K562 (cell line): ENCODE results near the gene PNRC2.
"Not testable (repeated sequence)": the region's sequence is repeated elsewhere in the genome, so short reads cannot be mapped to it uniquely, and the experiment has no call there.

ENCODE experiments used
- FOSL1 ChIP-seq: fragments of 200-800 bp; sonication (Bioruptor generic); conservative IDR thresholded peaks from 2 replicates; pipeline ENCODE4 v1.6.1; 2016; ENCODE audit warnings: missing genetic modification characterization, missing compliant biosample characterization
- FOXK1 ChIP-seq: sonication (generic); formaldehyde crosslinking; IDR thresholded peaks from 2 replicates; pipeline ENCODE4 v1.8.0; 2022; ENCODE audit warnings: missing genetic modification reagents, mild to moderate bottlenecking, borderline replicate concordance
- POLR2AphosphoS2 ChIP-seq: IDR thresholded peaks from 2 replicates; pipeline ENCODE4 v1.6.1; 2012; ENCODE audit warnings: low read length, improper control_type of control experiment
- SMAD1 ChIP-seq: fragments of 150-350 bp; IDR thresholded peaks from 2 replicates; pipeline ENCODE4 v1.6.1; 2014; ENCODE audit warnings: low read length, low read depth; ENCODE audit not compliant: partially characterized antibody
- SRSF9 ChIP-seq: fragments of 200-400 bp; formaldehyde crosslinking; IDR thresholded peaks from 2 replicates; pipeline ENCODE4 v1.6.1; 2017; ENCODE audit warnings: low read depth, low read length, borderline replicate concordance
- ZNF217 ChIP-seq: sonication (generic); formaldehyde crosslinking; IDR thresholded peaks from 2 replicates; pipeline ENCODE4 v1.8.0; 2022; ENCODE audit warnings: mild to moderate bottlenecking, missing genetic modification reagents
- TF ChIP-seq, protein P1 (sequence below), 3 experiments: IDR thresholded peaks in 2 of 3; conservative IDR thresholded peaks in 1 of 3; 2 replicates each; pipeline ENCODE4 v1.5.1; 2011 to 2012; ENCODE audit warnings: low read length in 3 of 3, mild to moderate bottlenecking in 3 of 3, control low read depth in 2 of 3, improper control_type of control experiment in 1 of 3, inconsistent platforms in 1 of 3, low read depth in 1 of 3, mixed read lengths in 1 of 3, moderate library complexity in 1 of 3; ENCODE audit not compliant: insufficient read depth in 2 of 3
- TF ChIP-seq, protein P2 (sequence below): fragments of 450-650 bp; conservative IDR thresholded peaks from 2 replicates; pipeline ENCODE4 v1.6.1; 2016; ENCODE audit warnings: missing genetic modification characterization, low read depth, mild to moderate bottlenecking, missing compliant biosample characterization, moderate library complexity
- TF ChIP-seq, protein P3 (sequence below): fragments of 250-450 bp; sonication (Bioruptor Pico); IDR thresholded peaks from 2 replicates; pipeline ENCODE4 v1.5.1; 2021; ENCODE audit warnings: mild to moderate bottlenecking

DNA sequence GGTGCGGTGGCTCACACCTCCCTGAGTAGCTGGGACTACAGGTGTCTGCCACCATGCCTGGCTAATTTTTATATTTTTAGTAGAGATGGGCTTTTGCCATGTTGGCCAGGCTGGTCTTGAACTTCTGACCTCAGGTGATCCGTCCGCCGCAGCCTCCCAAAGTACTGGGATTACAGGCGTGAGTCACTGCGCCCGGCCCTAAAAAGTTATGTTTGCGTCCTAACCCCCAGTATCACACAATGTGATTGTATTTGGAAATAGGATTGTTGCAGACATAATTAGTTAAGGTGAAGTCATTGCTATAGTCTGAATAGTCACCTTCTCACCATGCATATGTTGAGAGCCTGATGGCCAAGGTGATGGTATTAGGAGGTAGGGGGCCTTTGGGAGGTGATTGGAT is 53.2 kb downstream of the PNRC2 start:
- not testable (repeated sequence) for TF ChIP-seq SRSF9; POLR2AphosphoS2; SMAD1; FOXK1 (CRISPR knock-in tag); ZNF217 (CRISPR knock-in tag); FOSL1 (tag)
- TF ChIP-seq, protein P1, sequence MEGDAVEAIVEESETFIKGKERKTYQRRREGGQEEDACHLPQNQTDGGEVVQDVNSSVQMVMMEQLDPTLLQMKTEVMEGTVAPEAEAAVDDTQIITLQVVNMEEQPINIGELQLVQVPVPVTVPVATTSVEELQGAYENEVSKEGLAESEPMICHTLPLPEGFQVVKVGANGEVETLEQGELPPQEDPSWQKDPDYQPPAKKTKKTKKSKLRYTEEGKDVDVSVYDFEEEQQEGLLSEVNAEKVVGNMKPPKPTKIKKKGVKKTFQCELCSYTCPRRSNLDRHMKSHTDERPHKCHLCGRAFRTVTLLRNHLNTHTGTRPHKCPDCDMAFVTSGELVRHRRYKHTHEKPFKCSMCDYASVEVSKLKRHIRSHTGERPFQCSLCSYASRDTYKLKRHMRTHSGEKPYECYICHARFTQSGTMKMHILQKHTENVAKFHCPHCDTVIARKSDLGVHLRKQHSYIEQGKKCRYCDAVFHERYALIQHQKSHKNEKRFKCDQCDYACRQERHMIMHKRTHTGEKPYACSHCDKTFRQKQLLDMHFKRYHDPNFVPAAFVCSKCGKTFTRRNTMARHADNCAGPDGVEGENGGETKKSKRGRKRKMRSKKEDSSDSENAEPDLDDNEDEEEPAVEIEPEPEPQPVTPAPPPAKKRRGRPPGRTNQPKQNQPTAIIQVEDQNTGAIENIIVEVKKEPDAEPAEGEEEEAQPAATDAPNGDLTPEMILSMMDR (IDR thresholded peaks at IDR 0.05 in 2 of 3, conservative IDR thresholded peaks at IDR 0.05 in 1 of 3; ENCODE audit: insufficient read depth in 2 of 3, low read depth in 1 of 3, low read length in 3 of 3) = not testable (repeated sequence)
- TF ChIP-seq, protein P2, sequence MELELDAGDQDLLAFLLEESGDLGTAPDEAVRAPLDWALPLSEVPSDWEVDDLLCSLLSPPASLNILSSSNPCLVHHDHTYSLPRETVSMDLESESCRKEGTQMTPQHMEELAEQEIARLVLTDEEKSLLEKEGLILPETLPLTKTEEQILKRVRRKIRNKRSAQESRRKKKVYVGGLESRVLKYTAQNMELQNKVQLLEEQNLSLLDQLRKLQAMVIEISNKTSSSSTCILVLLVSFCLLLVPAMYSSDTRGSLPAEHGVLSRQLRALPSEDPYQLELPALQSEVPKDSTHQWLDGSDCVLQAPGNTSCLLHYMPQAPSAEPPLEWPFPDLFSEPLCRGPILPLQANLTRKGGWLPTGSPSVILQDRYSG (tag) = not testable (repeated sequence)
- TF ChIP-seq, protein P3, sequence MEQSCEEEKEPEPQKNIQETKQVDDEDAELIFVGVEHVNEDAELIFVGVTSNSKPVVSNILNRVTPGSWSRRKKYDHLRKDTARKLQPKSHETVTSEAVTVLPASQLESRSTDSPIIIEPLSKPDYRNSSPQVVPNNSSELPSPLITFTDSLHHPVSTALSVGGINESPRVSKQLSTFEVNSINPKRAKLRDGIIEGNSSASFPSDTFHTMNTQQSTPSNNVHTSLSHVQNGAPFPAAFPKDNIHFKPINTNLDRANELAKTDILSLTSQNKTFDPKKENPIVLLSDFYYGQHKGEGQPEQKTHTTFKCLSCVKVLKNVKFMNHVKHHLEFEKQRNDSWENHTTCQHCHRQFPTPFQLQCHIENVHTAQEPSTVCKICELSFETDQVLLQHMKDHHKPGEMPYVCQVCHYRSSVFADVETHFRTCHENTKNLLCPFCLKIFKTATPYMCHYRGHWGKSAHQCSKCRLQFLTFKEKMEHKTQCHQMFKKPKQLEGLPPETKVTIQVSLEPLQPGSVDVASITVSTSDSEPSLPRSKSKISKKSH (CRISPR knock-in tag) = not testable (repeated sequence)
